GM18951 (cell line): Measurements from ENCODE around the gene OXGR1.
"Not testable (repeated sequence)": the region's sequence is repeated elsewhere in the genome, so short reads cannot be mapped to it uniquely, and the experiment has no call there.

Experiments
- POLR2A ChIP-seq: IDR thresholded peaks from 4 replicates; pipeline ENCODE4 v1.6.1; 2011; ENCODE audit warnings: mild to moderate bottlenecking; ENCODE audit not compliant: insufficient read length, insufficient read depth; ENCODE audit errors: extremely low read depth
- in situ Hi-C: fragments of 300-500 bp; cut with MboI; formaldehyde crosslinking; loops from one replicate; pipeline ENCODE4 v1.12.0; 2022; ENCODE audit warnings: low sequenced_read_pairs, mixed read lengths, inconsistent platforms; ENCODE audit not compliant: unreplicated experiment

OXGR1 gene

GRCh38 chr13:96994017-96994857, at the start of gene OXGR1:
Gene OXGR1 (minus strand): TSS chr13:96994476. CDS start chr13:96987759, 6,717 bp downstream.
- TF ChIP-seq POLR2A, result no peak
- in situ Hi-C loops, result no loop called here

DNA sequence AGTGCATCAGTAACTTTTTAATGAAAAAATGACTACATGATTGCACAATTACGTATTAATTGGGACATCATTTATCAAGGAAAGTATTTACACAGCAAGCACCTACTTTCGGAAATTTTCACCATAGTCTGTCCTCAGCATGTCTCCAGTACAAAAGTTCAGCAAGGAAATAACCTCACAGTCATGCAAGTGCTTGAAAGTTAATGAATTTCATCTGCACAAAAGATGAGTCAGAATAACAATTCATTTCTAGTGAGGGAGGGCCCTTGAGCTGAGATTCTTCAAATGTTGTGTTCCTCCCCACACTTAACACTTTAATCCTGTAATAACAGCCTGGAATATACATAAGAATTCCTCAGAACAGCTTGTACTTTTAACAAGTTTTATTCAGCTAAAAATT, 49.0 kb upstream of the OXGR1 start:
- in situ Hi-C loops, result no loop called here

DNA sequence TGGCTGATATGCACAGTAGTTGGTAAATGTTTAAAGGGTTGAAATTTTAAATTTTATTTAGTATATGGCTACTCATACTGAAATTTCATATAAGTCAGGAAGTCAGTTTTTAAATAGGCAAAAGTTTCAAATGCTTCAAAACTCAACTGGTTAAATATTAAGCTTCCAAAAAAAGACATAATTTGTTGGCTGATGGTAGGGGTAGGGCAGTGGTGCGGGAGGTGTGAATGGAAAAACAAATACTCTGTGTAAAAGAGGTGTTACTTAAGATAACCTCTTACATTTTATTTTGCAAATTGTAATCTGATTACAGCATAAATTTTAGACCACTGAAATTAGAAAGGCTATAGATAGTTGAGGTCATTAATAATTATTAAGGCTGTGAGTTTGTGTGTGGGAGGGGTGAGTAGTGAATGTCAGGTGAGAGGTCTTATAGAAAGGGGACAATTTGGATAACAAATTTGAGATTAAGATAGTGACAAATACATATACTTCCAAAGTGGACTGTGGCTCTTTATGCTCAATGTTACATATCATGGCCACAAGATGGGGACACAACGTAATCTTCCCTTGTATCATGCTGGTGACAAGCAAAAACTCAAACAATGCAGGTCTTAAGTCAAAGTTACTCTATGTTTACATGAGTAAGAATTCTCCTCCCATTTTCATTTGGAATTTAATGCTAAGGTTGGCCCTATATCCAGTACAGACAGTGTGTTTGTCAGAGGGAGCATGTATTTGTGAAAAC, 36.6 kb upstream of the OXGR1 start:
- in situ Hi-C loops, result no loop called here
- no peak for TF ChIP-seq POLR2A

More for the DNA sequence above, 49.0 kb upstream of the OXGR1 start:
- TF ChIP-seq POLR2A, result no peak

- TF ChIP-seq POLR2A, result no peak
- in situ Hi-C loops, result no loop called here
These were observed 34.4 kb upstream of the OXGR1 start for GRCh38 chr13:97028441-97029299.

DNA sequence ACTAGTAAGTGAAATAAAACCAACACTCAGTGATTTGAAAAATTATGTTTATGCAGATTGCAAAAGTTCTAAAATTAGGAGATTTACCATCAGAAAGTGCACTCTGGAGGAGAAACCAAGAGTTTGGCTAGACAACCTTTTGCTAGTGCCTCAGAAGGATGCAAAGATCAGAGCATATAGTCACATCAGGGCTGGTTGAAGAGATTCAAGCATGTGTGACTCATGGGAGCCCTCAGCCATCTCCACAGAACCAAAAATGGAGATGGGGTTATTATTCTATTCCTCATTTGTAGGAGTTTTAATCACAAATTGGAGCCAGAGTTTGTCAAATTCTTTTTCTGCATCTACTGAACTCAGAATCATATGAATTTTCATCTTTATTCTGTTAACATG, 32.9 kb upstream of the OXGR1 start:
- TF ChIP-seq POLR2A, result no peak
- in situ Hi-C loops, result no loop called here

DNA sequence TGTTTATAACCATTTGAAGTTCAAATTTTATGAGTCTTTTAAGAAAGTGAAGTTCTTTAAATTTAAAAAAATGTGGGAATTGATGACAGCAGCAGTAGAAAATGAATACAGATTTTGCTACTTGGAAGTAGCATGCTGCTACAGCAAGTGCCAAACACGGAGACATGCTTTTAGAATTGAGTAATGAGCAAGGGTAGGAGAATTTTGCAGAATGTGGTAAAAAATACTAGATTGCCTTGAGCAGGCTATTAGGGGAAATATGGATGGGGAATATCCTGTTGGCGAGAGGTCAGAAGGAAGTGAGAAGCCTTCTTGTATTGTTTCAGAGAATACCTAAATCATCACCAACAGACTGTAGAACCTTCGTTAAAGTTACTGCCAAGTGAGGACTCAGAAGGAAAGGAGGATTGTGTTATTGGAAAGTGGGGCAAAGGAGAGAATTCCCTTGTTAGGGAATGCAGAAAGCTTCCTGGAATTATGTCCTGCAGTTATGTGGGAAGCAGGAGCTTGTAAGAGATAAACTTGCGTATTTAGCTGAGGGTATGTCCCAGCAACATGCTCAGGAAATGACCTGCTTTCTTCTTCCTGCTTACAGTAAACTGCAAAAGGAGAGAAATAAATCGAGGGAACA, 32.4 kb upstream of the OXGR1 start:
- in situ Hi-C loops, result no loop called here
- TF ChIP-seq POLR2A, result no peak

- in situ Hi-C loops, result not testable (repeated sequence)
These were observed 29.5 kb upstream of the OXGR1 start for GRCh38 chr13:97023812-97024211.

GRCh38 chr13:97023117-97023516, 28.8 kb upstream of the OXGR1 start:
- in situ Hi-C loops, result no loop called here
- TF ChIP-seq POLR2A, result no peak

DNA sequence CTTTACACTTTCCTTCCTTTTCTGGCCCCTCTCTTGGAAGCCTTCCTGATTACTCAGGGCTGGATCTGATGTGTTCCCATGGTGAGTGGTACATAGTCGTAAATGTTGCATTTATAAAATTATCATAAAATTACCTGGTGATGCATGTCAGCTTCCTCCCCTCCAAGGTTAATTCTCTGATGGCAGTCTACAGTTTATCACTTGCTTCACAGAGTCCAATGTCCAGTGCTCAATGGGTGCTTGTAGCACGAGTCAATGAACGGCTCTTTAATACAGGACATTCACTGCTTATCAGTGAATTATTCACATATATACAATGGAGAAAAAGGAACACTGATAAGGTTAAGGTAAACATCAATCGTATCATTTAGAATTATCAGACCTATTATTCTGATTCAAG, 27.0 kb upstream of the OXGR1 start:
- TF ChIP-seq POLR2A, result no peak
- in situ Hi-C loops, result no loop called here

GRCh38 chr13:97020689-97021240, 26.5 kb upstream of the OXGR1 start:
- TF ChIP-seq POLR2A, result no peak
- in situ Hi-C loops, result no loop called here

- in situ Hi-C loops, result no loop called here
These were observed 25.9 kb upstream of the OXGR1 start for GRCh38 chr13:97020194-97020593.

DNA sequence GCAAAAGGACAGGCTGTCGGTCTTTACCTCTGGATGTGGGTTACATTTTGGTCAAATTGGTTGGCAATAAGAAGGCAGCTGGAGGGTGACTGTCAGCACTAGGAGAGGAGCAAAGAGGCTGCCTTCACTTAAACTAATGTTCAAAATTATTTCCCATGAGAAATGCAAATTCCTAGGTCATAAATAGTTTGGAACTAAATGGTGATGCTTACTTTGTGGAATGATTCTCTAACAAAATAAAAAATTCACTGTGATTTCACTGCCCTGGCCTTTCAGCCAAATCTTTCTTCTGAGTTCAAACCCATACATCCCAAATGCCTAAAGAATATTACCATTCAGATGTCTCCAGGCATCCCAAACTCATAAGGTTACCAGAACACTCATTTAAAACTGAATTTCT, 25.0 kb upstream of the OXGR1 start:
- in situ Hi-C loops, result no loop called here
- TF ChIP-seq POLR2A, result no peak

More at GRCh38 chr13:97020194-97020593, 25.9 kb upstream of the OXGR1 start:
- no peak for TF ChIP-seq POLR2A

- no peak for TF ChIP-seq POLR2A
- in situ Hi-C loops, result no loop called here
These were observed 23.9 kb upstream of the OXGR1 start for GRCh38 chr13:97018029-97018819.
